C4-2B (cell line): ENCODE measurements around the gene PRR12.

Experiments used
- CTCF ChIP-seq: fragments of 450-650 bp; conservative IDR thresholded peaks from 2 replicates; pipeline ENCODE4 v1.5.1; 2017; ENCODE audit warnings: mild to moderate bottlenecking
- ZFX ChIP-seq: fragments of 450-650 bp; IDR thresholded peaks from 2 replicates; pipeline ENCODE4 v1.6.1; 2017

DNA sequence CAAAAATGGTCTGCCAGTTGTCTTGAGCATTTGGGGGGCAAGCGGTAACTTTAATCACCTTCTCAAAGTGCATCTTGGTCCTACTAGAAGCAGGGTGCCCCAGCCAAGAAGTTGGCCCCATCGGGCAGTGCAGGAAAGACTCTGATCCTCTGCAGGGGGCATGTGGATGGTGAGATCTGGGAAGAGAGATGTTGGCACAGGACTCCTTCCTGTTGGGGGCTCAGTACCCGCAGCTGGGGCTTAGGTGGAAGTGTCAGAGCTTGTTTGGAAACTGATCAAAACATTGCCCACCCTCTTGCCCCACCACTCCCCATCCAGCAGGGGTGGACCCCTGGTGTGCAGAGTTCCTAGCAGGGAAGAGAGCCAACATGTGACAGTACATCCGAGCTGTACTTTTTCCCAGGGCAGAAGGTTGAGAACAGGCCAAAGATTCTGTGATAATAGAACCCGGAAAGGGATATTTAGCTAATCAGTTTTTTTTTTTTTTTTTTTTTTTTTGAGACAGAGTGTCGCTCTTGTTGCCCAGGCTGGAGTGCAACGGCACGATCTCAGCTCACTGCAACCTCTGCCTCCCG is 40.1 kb downstream of the PRR12 start:
- TF ChIP-seq CTCF: no peak
- no peak for TF ChIP-seq ZFX
